ENCODE data around the gene DENND2D. TPM values are rescaled to one million over a fixed set of nuclear protein-coding genes. Genes with fewer than 3 reads are reported as not detected.

The DENND2D gene
- total RNA-seq, 1 experiment from 2014 or later = 0.11 TPM

GRCh38 chr1:111142356-111142975 is 58.0 kb downstream of the DENND2D start:
- Histone ChIP-seq H3T11ph (ENCODE audit: low read length) (no peak overlapping the region), H4K91ac (ENCODE audit: insufficient read length, low read depth, low read length) (no peak overlapping the region), H3K27ac (ENCODE audit: insufficient read length, low read depth, low read length) (no peak overlapping the region), H3K56ac (ENCODE audit: insufficient read length, low read depth, low read length) (no peak overlapping the region), H2BK20ac (ENCODE audit: low read depth, low read length, poor library complexity, severe bottlenecking) (no peak overlapping the region), H2BK12ac (ENCODE audit: insufficient read length, low read depth, low read length) (no peak overlapping the region), H3K9ac (ENCODE audit: extremely low read depth, insufficient read length, low read length) (no peak overlapping the region), H3K79me1 (ENCODE audit: insufficient read depth, low read depth, low read length, poor library complexity, severe bottlenecking) (no peaks in the 10 kb centered on the region), H3K14ac (ENCODE audit: insufficient read depth, low read length) (no peak overlapping the region), H3K23ac (ENCODE audit: insufficient read length, low read depth, low read length) (no peak overlapping the region), H3K9me3 (ENCODE audit: control insufficient read depth, low read depth, low read length) (no peaks in the 10 kb centered on the region), H3K4me2 (ENCODE audit: insufficient read depth, insufficient read length, low read length) (no peak overlapping the region), H3K4me1 (ENCODE audit: insufficient read depth, low read length) (no peaks in the 10 kb centered on the region), H4K20me1 (ENCODE audit: control insufficient read depth, insufficient read depth, insufficient read length) (no peaks in the 10 kb centered on the region), H3K18ac (ENCODE audit: insufficient read length, low read depth, low read length) (no peak overlapping the region), H3K23me2 (ENCODE audit: insufficient read length, low read depth, low read length, poor library complexity, severe bottlenecking) (peaks cover 5% of the 10 kb centered on the region), H2BK15ac (ENCODE audit: low read depth, low read length) (no peak overlapping the region), H2AK5ac (ENCODE audit: insufficient read length, low read length) (no peak overlapping the region), H2BK5ac (ENCODE audit: insufficient read length, low read length) (no peak overlapping the region), H3K79me2 (ENCODE audit: insufficient read depth, low read length) (peaks cover 18% of the 10 kb centered on the region; the same call in 1 of the 2 replicates), H2AFZ (ENCODE audit: low read length) (no peak overlapping the region), H3K4ac (ENCODE audit: low read depth, low read length) (no peak overlapping the region), H2BK120ac (ENCODE audit: low read depth, low read length, poor library complexity, severe bottlenecking) (no peak overlapping the region), H4K8ac (replicated peaks; ENCODE audit: insufficient read length, low read depth, low read length) (no peak overlapping the region), H4K5ac (ENCODE audit: insufficient read length, low read depth, low read length) (no peak overlapping the region), H3K27me3 (ENCODE audit: insufficient read depth, low read length) (no peaks in the 10 kb centered on the region)
- Mint-ChIP-seq H3K4me1 (peaks cover 29 to 33% of the 10 kb centered on the region in 2 experiments), H3K9me3 (no peaks in the 10 kb centered on the region; a peak in 1 of 5 replicates), H3K27ac (no peak overlapping the region; a peak in 1 of 7 replicates), H3K36me3 (ENCODE audit: insufficient read depth in 1 of 3, low read depth in 3 of 3) (peaks cover 0 to 2% (median under 1%) of the 10 kb centered on the region in 3 experiments; a peak in 5 of 7 replicates), H3K27me3 (ENCODE audit: low read depth) (peaks cover 1% of the 10 kb centered on the region; the same call in 1 of the 2 replicates), H3K4me3 (no peak overlapping the region)
- no peak for DNase-seq
- no peak for TF ChIP-seq CTCF (conservative IDR thresholded peaks at IDR 0.05)
- no CpG with 5 or more reads among the region's 5 CpGs for WGBS (ENCODE audit: extremely low coverage, insufficient read length, low lambda C conversion rate)

Data from H9 (cell line).